ENCODE measurements around the gene GDPD5.

Gene GDPD5

DNA sequence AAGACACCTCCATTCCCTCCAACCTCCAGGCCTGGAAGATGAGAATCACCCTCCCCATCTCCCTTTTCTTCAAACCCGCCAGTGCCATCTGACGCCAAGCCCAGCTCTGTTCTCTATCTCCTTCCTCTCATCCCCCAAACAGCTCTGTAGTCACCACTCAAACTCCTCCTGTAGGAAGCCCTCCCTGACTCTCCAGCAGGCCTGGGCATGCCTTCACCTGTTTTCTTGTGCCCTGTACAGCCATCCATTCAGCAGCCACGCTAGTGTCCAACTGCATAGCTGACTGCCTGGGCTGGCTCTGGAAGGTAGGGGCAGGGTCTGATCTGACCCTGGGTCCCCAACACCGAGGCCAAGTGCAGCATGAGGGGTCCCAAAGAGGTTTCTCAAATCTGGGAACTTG, 25.0 kb downstream of the GDPD5 start:
- no peaks in the 10 kb centered on the region for H3K9me2 ChIP-seq (replicated peaks; ENCODE audit: insufficient read depth, low read length)
- no peaks in the 10 kb centered on the region for H3K79me2 ChIP-seq (ENCODE audit: insufficient read depth, low read length)
- TF ChIP-seq EZH2phosphoT487 (conservative IDR thresholded peaks at IDR 0.05; ENCODE audit: low read length) (no peak), CTCF (IDR thresholded peaks at IDR 0.05; ENCODE audit: insufficient read depth, low read length, poor library complexity, severe bottlenecking) (no peak)
- H3K36me3 ChIP-seq (ENCODE audit: low read length): no peaks in the 10 kb centered on the region
- no peaks in the 10 kb centered on the region for H4K20me1 ChIP-seq (ENCODE audit: low read depth, low read length)
- no peak overlapping the region for H3K4me3 ChIP-seq (ENCODE audit: insufficient read depth, low read length, poor library complexity, severe bottlenecking)
- no peaks in the 10 kb centered on the region for H3F3A ChIP-seq (ENCODE audit: insufficient read depth)
- no peak overlapping the region for H3K9ac ChIP-seq (ENCODE audit: low read length)
- H3K27me3 ChIP-seq (ENCODE audit: low read length): no peaks in the 10 kb centered on the region
- H3K27ac ChIP-seq (ENCODE audit: low read depth, low read length): no peak overlapping the region
- no peak overlapping the region for H2AFZ ChIP-seq (ENCODE audit: low read depth, low read length, severe bottlenecking)
- no peak overlapping the region for H3K4me2 ChIP-seq (ENCODE audit: low read depth, low read length, poor library complexity, severe bottlenecking)
- no peaks in the 10 kb centered on the region for H3K9me3 ChIP-seq (ENCODE audit: insufficient read depth, low read length)

GRCh38 chr11:75499423-75500190, 26.1 kb downstream of the GDPD5 start:
- Histone ChIP-seq H4K20me1 (ENCODE audit: low read depth, low read length) (no peaks in the 10 kb centered on the region), H3K4me2 (ENCODE audit: low read depth, low read length, poor library complexity, severe bottlenecking) (no peak overlapping the region), H2AFZ (ENCODE audit: low read depth, low read length, severe bottlenecking) (no peak overlapping the region), H3K27me3 (ENCODE audit: low read length) (no peaks in the 10 kb centered on the region), H3K36me3 (ENCODE audit: low read length) (no peaks in the 10 kb centered on the region), H3F3A (ENCODE audit: insufficient read depth) (no peaks in the 10 kb centered on the region), H3K9ac (ENCODE audit: low read length) (no peak overlapping the region), H3K27ac (ENCODE audit: low read depth, low read length) (no peak overlapping the region), H3K9me3 (ENCODE audit: insufficient read depth, low read length) (no peaks in the 10 kb centered on the region), H3K4me3 (ENCODE audit: insufficient read depth, low read length, poor library complexity, severe bottlenecking) (no peak overlapping the region), H3K79me2 (ENCODE audit: insufficient read depth, low read length) (no peaks in the 10 kb centered on the region), H3K9me2 (replicated peaks; ENCODE audit: insufficient read depth, low read length) (no peaks in the 10 kb centered on the region)
- TF ChIP-seq EZH2phosphoT487 (conservative IDR thresholded peaks at IDR 0.05; ENCODE audit: low read length) (no peak), CTCF (IDR thresholded peaks at IDR 0.05; ENCODE audit: insufficient read depth, low read length, poor library complexity, severe bottlenecking) (no peak)

- Histone ChIP-seq H3K9me3 (ENCODE audit: insufficient read depth, low read length) (no peaks in the 10 kb centered on the region), H3K4me3 (ENCODE audit: insufficient read depth, low read length, poor library complexity, severe bottlenecking) (no peak overlapping the region), H3K27me3 (ENCODE audit: low read length) (no peaks in the 10 kb centered on the region), H4K20me1 (ENCODE audit: low read depth, low read length) (no peaks in the 10 kb centered on the region), H3K79me2 (ENCODE audit: insufficient read depth, low read length) (no peaks in the 10 kb centered on the region), H3K36me3 (ENCODE audit: low read length) (no peaks in the 10 kb centered on the region), H3K9ac (ENCODE audit: low read length) (no peak overlapping the region), H2AFZ (ENCODE audit: low read depth, low read length, severe bottlenecking) (no peak overlapping the region), H3K4me2 (ENCODE audit: low read depth, low read length, poor library complexity, severe bottlenecking) (no peak overlapping the region), H3F3A (ENCODE audit: insufficient read depth) (no peaks in the 10 kb centered on the region), H3K27ac (ENCODE audit: low read depth, low read length) (no peak overlapping the region), H3K9me2 (replicated peaks; ENCODE audit: insufficient read depth, low read length) (no peaks in the 10 kb centered on the region)
- no peak for TF ChIP-seq EZH2phosphoT487 (conservative IDR thresholded peaks at IDR 0.05; ENCODE audit: low read length)
- TF ChIP-seq CTCF (IDR thresholded peaks at IDR 0.05; ENCODE audit: insufficient read depth, low read length, poor library complexity, severe bottlenecking): no peak
Measured at GRCh38 chr11:75498556-75499255, 27.0 kb downstream of the GDPD5 start.
